ENCODE results near the gene TNRC18.

TNRC18 gene

DNA sequence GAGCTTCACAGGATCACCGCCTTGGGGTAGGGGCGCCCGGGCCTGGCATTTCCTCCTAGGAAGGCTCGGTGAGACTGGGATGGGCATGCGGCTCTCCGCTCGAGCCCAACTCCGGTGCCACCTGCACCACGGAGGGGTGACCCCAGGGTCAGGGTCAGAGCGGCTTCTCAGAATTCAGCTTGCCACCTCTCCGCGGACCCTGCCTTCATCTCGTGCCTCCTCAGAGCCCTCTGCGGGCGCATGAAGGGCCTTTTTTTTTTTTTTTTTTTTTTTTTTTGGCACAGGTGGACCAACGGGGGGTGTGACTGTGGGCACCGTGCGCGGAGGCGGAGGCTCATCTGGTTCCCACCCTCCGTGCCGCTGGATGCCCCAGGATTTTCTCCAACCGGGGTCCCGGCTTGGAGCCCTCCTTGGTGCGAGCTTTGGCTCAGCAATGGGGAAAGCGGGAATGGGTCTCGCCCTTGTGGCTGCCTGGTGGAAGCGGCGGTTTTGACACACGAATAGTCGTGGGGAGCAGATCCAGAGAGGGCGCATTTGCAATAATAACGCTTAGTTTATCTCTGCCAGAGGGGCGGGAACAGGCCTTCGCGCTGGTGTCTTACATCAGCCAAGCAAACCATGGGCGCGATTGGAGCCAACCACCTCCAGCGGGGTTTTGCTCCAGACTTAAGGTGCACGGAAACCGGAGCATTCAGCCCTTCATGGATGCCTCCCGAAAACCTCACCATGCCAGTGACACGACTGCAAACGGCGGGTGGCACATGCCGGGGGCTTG lies 5.0 kb upstream of the TNRC18 start:
- no peak for DNase-seq (ENCODE audit: low spot score)

DNA sequence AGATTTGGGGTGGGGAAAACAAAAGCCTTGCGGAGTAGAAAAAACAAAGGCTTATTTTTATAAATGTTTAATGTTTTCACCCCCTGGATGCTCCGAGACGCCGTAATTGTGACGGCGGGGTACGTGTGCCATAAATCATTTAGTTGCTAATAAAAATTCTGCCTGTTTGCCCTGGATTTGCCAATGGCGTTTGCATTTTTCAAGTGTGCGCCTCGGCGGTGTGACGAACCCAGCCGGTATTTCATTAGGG lies 2.5 kb upstream of the TNRC18 start:
- peak; percentile 65 for DNase-seq (ENCODE audit: low spot score)

DNA sequence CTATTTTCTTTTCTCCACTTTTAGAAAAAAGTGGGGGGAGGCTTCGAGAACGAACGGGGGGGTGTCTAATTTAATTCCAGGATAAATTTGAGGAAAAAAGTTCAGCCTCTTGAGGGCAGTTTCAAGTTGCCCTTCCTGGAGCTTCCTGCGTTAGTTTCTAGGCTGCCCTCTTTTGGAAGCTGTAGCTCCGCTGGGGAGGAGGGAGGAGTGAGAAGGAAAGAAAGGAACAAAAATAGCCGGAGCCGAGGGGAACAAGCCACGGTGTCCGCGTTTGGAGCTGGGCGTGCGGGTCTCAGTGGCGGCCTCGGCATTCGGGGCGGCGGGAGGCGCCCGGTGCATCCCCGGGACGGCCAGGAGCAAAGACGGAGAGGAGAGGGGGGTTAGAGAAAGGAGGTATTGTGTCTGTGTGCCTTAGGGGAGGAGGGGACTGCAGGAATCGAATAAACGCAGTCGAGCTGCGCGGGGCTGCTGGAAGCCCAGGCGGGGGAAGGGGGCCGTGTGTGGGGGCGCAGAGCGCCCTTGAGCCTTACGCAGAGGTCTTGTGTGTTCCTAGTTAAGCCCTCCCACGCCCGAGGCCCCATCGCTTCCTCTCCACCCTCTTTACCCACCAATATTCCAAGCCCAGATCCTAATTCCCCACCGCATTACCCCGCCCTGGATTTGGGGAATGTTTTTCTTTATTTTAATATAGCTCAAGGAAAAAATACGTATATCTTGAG lies 2.0 kb upstream of the TNRC18 start:
- peak; percentile 91 for DNase-seq (ENCODE audit: low spot score)

DNA sequence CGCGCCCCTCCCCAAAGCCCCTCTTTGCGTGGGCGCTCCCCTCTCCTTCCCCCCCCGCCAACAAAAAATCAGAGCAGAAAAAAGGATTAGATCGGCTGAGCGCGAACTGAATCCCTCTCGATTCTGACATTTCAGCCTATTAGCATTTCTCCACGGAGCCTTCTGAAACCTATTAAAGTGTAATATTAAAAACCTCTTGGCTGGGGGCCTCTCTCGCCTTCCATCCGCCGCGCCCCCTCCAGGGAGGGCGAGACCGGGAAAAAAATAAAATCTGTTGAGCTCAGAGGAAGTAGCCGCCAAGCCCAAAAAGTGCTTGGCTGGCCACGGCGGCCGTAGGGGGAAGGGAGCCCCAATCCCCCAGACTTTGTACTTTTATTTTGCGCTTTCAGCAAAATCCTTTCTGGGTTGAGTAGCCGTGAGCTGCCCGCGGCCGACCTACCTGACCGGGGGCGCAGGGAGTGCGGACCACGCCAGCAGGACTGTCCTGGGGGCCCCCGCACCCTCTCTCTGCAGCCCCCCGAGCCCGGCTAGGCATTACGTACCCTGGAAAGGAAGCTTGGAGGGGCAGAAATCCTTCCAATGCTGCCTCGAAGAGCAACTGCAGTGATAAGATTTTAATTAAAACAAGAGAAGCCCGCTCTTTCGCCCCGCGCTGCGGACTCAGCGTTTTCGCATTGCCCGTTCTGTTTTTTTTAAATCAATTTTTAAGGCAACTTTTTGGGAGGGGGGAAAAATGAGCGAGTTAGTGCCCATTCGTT lies 1.3 kb upstream of the TNRC18 start:
- DNase-seq (ENCODE audit: low spot score), result peak; percentile 67

DNA sequence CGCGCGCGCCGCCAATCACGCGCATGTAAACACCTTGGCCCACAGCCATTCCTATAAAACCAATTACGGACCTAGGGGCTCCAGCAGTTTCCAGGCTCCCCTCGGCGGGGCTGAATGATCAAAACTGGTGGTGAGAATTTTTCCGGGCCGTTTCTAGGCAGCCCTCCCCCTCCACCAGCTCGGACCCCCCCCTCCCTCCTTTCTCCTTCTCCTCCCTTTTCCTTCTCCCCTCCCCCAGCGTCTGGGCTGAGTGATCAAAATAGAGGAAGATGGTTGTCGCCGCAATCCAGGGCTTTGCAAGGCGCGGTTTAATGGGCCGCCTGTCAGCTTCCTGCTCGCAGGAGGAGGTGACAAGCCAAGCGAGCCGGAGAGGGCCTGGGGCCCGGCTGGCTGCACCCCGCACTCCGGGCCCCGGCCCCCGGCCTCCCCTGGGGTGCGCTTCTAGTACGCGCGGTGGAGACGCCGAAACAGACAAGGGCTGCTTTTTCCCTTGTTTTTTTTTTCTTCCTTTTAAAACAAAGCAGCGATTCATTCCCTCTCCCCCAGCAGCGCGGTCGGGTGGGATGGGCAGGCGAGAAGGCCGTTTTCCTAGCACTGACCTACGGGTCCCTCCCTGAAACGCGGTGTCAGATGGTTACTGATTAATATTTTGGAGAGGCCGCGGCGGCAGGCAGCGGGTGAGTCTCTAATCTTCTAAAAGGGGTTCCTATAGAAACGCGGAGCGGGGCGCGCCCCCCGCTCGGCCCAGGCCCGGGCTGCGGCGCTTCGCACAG lies 528 bp upstream of the TNRC18 start:
- peak; percentile 99 for DNase-seq (ENCODE audit: low spot score)

DNA sequence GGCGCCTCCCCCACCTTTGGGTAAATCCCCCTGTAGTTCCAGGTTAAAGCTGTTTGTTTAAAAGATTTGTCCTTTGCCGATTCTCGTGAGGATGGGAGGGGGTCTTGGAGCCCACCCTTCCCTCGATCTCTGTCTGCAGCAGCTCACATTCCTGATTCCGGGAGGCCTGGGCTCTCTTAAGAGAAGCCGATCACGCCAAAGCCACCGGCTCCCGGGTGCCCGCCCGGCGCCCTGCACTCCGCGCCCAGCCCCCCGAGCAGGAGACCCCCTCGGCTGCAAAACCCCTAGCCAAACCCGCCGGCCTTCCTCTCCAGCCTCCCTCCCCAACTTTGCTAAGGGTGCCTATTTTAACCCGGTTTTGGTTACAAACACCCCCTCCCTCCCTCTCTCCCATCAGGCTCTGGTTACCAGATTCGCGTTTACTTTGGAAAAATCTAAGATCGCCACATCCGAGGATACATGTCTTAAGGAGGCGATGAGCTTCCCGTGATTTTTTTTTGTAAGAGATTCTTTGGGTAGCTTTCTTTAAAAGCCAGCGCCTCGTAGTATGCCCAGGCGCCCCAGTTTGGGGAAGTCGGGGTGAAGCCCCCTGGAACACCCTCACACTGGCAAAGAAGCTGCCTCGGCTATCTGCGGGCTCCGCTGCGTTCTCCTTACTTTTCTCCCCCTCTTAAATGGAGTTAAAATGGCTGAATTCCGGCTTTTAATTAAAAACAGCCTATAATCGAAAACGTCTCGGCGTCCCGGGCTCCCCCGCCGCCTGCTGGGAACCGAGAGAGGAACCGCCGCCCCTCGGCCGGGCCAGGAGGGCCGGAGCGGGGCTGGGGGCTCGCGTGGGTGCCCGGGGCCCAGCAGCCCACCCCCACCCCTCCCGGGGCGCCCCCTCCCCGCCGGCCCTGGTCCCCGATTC lies 983 bp downstream of the TNRC18 start:
- peak; percentile 60 for DNase-seq (ENCODE audit: low spot score)

DNA sequence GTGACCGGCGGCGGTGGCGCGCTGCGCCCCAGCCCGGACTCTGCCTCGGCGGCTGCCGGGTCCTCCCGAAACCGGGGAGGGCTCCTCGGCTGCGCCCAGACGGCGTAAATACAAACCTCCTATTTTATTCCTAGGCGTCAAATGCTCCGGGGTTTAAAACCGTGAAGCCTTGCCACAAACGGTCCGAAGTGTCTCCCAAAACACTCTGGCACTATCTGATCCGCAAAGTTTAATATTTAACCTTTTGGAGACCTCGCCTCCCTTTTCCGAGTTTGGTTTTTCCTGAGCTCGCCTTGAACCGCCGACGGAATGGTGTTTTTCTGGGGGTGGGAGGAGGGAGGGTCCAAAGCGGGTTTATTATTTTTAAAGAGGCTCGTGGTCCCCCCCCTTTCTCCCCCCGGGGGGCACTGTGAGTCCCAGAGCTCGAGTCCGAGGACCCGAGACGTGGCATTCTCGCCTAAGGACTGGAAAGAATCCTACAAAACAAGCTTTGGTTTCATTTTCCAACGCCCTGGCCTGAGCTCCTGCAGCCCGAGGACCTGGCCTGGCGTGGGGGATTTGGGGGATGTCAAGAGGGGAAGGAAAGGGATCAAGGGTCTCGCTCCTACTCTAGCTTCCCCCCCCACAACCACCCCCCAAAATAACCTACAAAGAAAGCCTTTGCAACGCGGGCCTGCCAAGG lies 1.8 kb downstream of the TNRC18 start:
- DNase-seq (ENCODE audit: low spot score), result peak; percentile 81

DNA sequence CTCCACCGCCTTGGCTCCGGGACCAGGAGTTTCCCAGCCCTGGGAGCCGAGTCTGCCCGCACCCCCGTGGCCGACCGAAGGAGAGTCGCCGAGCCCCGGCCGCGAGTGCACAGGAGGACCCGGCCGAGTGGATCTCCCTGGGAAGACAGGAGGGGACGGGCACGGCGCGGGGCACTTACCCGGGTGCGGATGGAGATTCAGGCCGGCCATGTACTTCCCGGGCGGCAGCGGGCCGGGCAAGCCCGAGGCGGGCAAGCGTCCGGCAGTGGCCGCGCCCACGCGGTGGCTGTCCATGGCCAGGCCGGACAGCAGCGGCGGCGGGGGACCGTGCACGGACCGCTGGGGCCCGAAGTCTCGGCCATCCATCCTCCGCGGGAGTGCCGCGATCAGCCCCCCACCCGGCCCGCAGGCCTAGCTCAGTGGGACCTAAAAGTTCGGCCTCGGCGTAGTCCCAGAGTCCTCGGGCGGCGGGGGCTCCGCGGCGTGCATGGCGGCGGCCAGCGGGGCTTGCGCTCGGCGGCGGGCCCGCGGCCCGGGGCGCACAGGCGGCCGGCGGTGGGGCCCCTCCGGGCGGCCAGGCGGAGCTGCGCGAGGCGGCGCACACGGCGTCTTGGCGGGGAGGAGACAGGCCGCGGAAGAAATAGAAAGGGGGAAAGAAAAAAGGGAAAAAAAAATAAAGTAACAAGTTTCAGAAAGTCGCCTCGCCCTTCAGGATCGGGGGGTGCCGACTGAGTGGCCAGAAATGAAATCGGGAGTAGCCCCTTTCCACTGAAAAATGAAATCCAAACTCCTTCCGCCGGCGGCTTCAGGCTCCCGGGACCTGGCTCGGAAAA lies 2.5 kb downstream of the TNRC18 start:
- DNase-seq (ENCODE audit: low spot score), result peak; percentile 31

DNA sequence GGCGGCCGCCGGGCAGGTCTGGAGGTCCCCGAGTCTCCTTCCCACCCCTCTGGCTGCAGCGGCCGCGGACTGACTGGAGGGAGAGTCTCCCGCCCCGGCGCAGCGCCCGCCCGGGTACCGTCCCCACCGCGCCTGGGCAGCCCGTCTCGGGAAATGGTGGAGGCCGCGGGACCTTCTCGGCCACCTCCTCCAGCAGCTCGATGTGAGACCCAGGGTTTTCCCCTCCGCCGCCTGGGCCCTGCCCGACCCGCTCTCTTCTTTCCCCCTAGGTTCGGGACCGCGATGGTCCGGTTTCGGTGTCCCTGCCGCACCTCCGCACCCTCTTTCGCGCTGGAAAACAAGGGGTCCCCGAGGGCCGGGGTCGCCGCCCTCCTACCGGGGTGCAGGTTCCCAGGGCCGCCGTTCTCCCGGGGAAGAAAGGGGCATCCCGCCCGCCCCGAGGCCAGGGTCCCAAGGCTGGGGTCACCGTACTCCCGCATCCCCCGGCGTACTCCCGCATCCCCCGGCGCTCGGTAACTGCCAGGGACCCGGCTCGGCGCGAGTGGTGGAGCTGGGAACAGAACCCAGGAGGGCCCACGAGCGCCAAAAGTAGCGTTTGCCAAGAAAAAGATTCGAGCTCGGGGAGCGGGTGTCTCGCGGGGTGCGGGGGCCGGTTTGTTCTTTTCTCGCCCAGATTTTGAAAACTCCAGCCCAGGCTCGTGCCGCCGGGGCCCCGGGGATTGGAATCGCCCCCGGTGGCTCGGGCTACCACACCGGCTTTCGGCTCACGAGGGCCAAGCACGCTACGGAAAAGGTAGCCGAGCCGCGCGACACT lies 3.4 kb downstream of the TNRC18 start:
- no peak for DNase-seq (ENCODE audit: low spot score)

DNA sequence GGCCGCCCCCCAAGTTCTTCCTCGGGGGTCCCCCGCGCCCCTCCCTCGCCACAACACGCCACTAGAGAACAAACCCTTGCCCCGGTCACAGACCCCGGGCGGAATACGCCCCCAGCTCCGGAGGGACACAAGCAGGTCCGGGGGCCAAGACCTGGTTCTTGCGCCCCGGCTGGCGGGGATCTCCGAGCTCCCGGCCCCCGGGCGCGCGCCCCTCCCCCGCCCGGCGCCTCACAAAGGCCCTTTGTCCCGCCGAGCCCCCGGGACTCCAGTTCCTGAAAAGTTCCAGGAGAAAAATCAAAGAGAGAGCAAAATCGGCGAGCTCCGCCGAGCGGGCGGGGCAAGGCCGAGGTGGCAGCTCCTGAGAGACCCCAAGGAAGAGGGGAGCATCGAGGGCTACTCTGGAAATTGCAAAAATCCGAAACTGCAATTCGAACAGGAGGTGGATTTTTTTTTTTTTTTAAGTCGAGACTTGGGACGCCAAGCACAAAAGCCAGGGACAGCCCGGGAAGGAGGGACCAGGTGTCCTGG lies 4.0 kb downstream of the TNRC18 start:
- no peak for DNase-seq (ENCODE audit: low spot score)

DNA sequence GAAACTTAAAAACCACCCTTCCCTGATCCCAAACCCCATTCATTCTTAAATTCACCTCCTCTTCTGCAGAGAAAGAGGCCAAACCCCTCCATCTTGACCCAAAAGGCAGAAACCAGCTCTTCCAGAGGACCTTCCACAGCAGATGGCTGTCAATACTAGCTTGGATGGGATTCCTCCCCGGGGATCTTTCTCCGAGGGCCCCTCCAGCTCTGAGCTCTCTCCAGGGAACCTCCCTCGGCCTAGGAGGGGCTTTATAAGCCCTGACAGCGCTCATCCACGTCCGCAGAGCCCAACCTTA lies 5.4 kb downstream of the TNRC18 start:
- DNase-seq (ENCODE audit: low spot score), result no peak

DNA sequence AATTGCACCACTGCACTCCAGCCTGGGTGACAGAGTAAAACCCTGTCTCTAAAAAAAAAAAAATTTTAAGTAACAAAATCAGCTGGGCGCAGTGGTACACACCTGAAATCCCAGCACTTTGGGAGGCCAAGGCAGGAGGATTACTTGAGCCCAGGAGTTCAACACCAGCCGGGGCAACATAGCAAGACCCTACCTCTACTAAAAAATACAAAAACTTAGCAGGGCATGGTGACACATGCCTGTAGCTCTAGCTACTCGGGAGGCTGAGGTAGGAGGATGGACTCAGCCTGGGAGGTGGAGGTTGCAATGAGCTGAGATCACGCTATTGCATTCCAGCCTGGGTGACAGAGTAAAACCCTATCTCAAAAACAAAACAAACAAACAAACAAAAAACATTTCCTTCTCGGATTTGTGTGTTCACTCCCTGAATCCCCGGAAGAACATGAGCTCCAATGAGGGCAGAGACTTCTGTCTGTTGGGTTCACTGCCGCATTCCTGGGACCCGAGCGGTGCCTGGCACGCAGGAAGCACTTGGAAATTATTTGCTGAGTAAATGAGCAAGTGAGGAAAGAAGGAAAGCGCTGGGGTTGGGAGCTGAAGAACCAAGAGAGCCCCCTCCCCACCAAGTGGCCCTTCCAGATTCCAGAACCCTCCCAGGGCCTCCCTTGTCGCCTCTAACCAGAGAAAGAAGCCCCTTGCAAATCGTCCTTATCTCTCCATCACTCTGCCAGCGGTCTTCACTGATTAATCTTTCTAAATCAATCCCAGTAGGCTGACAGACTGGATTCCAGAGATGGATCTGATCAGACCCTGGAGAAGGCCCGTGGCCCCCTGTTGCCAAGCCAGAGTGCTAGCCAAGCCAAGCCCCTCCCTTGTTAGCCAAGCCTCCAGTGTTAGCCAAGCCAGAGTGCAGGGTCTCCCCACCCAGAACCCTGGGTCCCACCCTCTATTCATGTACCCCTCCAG lies 6.2 kb downstream of the TNRC18 start:
- no peak for DNase-seq (ENCODE audit: low spot score)

DNA sequence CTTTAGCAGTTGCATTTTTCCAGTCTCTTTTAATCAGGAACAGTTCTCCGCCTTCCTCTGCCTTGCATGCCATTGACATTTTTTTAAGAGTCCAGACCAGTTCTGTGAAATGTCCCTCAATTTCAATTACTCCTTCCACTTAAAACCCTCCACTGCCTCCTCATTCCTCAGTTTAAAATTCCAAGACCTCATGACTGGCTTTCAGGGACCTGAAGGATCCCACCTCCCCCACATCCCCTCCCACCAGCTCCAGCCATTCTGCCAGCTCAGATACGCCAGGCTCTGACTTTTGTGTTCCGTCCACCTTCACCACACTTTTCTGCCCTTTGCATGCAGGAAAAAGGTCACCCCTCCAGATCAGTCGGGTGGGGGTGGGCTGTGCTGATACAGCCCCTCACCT lies 8.7 kb downstream of the TNRC18 start:
- DNase-seq (ENCODE audit: low spot score), result no peak

DNA sequence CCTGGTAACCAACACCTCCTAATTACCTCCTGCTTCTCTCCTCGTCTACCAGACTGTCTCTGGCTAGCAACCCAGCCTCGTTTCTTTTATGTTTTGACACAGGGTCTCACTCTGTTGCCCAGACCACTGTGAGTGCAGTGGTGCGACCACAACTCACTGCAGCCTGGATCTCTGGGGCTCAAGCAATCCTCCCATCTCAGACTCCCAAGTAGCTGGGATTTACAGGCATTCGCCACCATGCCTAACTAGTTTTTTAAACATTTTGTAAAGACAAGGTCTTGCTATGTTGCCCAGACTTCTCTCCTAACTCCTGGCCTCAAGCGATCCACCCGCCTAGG lies 10.2 kb downstream of the TNRC18 start:
- no peak for DNase-seq (ENCODE audit: low spot score)

DNA sequence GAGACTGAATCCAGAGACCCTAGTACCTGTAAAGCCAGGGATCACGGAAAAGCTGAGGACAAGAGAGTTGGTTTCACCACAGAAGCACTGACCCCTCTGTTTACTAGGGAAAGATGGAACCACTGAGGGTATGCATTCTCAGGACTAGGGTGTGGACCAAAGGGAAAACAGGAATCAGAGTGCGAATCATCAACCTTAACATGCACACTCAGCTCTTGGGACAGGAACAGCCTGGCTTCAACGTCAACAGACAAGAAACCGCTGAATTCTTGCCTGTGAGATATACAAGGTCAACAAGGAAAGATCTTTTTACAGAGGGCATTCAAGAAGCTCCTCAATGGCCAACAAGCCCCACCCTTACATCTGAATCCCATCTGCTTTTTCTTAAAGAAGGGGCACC lies 14.9 kb downstream of the TNRC18 start:
- no peak for DNase-seq (ENCODE audit: low spot score)

DNA sequence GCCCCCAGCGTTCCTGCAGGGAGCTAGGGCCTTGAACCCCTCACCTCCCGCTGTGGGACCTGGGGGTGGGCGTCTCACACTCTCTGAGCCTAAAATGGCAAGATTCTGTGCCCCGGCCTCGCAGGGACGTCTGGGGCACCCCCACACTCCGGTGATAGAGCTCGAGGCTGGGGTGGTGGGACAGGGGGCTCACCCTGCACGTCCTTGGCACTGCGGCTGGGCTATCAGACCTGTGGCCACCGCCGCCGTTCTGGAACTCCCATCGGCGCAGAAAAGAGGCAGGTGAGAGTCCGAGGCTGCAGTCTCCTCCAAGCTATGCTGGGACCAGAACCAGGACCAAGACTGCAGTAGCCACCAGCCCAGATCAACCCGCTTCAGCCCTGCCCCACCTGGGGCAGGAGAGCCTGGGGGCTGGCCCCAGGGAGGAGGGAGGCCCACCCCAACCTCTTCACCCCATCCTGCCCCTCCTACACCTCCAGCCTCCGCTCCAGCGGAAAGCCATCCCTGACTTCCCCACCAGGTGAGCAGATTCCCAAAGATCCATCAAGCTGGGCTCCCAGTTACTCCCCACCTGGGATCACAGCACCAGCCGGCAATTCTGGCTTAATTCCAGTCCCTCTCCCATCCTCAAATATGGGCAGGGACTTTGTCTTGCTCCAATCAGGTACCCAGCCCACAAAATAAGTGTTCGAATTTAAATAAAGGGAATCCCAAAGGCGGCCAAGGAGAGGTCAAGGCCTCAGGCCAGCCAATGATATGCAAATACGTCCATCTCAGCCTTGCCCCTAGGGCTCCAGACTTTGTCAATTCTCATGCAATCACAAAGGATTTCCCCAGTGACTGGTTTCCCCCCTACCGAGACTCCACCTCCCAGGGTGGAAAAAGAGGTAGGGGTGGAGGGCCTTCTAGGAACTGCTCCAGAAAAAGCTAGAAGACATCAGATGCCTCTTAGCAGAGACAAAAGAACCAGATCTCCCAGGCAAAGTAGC lies 16.4 kb downstream of the TNRC18 start:
- DNase-seq (ENCODE audit: low spot score), result no peak

DNA sequence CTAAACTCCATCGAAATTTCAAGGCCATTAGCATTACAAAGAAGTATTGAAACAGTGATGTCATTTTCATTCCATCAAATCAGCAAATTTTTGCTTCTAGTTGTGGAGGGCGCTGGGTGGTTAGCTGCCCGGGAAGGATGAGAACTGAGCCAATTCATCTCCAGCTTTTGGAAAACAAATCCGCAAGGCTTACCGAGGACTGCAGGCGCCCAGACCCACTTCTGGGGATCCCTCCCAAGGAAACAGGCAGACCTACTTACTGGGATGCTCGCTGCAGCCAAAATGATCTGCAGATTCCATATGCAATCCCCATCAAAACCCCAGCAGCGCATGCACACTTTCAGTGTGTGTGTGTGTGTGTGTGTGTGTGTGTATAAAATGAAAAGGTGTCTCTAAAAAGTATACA lies 19.2 kb downstream of the TNRC18 start:
- DNase-seq (ENCODE audit: low spot score), result no peak

Data from RKO (cell line).